Body of pancreas (tissue), 4 donors: ENCODE measurements around the gene HOXB4. TPM values are rescaled to one million over a fixed set of nuclear protein-coding genes. Genes with fewer than 3 reads are reported as not detected.

Experiments
- ATAC-seq: fragments of 150-250 bp; one replicate; pipeline ENCODE4 v1.9.1; 2016
- DNase-seq, 4 donors: peaks; one replicate each; pipeline ENCODE4 v3.0.0-alpha.2; 2019
- H3K27ac ChIP-seq, 4 donors: fragments of 200-600 bp; sonication (generic); 1 replicate in 3 of 4; 2 replicates in 1 of 4; pipeline versions ENCODE4 v1.5.1 to v1.6.1; 2016 to 2019; ENCODE audit warnings: mild to moderate bottlenecking in 1 of 4, mixed read lengths in 1 of 4, moderate library complexity in 1 of 4
- H3K27me3 ChIP-seq, 2 donors: fragments of 200-600 bp; sonication (generic); one replicate each; pipeline ENCODE4 v1.6.0; 2016; ENCODE audit warnings: mild to moderate bottlenecking in 1 of 2
- H3K36me3 ChIP-seq, 2 donors: fragments of 200-600 bp; sonication (generic); replicated peaks in 1 of 2; 2 replicates each; pipeline ENCODE4 v1.5.1; 2016; ENCODE audit warnings: low read depth in 2 of 2; ENCODE audit not compliant: insufficient read depth in 1 of 2
- H3K4me1 ChIP-seq: fragments of 200-600 bp; sonication (generic); one replicate; pipeline ENCODE4 v1.6.0; 2016
- H3K4me3 ChIP-seq, 2 donors: fragments of 200-600 bp; sonication (generic); 1 replicate in 1 of 2; 2 replicates in 1 of 2; pipeline ENCODE4 v1.5.1; 2016 to 2019
- H3K9me3 ChIP-seq, 3 donors: fragments of 200-600 bp; sonication (generic); 1 replicate in 2 of 3; 2 replicates in 1 of 3; pipeline ENCODE4 v1.5.1; 2016
- CTCF ChIP-seq, 7 experiments: fragments of 450-650 bp in 4 of 7; fragments of 200-600 bp in 3 of 7; sonication (generic) in 3 of 7; IDR thresholded peaks; one replicate each; pipeline ENCODE4 v1.5.1; 2016 to 2019; ENCODE audit warnings: antibody characterized with exemption in 7 of 7
- POLR2A ChIP-seq, 3 donors: fragments of 450-650 bp; IDR thresholded peaks; one replicate each; pipeline ENCODE4 v1.6.1; 2016; ENCODE audit warnings: antibody characterized with exemption in 3 of 3, mild to moderate bottlenecking in 2 of 3
- WGBS, 2 donors: methylation state at CpG; one replicate each; pipeline ENCODE4 v1.1.5; 2017; 5-methylcytosine and 5-hydroxymethylcytosine counted together
- intact Hi-C: fragments of 100-400 bp; cut with DNase I; formaldehyde crosslinking; loops from one replicate; pipeline ENCODE4 v1.15.1; 2023
- total RNA-seq, 2 donors: library from RNA; depleted of rRNA; stranded (reverse); fragments of >200 nt; gene quantifications; one replicate each; pipeline ENCODE4 v1.1.0, GENCODE V29; 2016

HOXB4 gene
- total RNA-seq, 2 donors from 2014 or later, result 0.26 to 2.3 TPM

- H3K4me3 ChIP-seq, result no peak overlapping the region
- WGBS, 2 donors, result 31 to 37% methylated on average over 43 to 45 of the region's 47 CpGs
Measured at GRCh38 chr17:48551596-48552465, 26.3 kb downstream of the HOXB4 start.

GRCh38 chr17:48551214-48551555 is 27.0 kb downstream of the HOXB4 start:
- WGBS, 2 donors, result 10 to 31% methylated on average over 19 of the region's 19 CpGs
- peaks cover 29% of the 10 kb centered on the region for H3K4me1 ChIP-seq
- peaks cover 0 to 28% of the 10 kb centered on the region in 2 donors for H3K27me3 ChIP-seq
- intact Hi-C loops, result no loop called here
- DNase-seq (no peak), ATAC-seq (no peak)
- no peak overlapping the region for H3K27ac ChIP-seq
- H3K36me3 ChIP-seq, result no peaks in the 10 kb centered on the region
- H3K9me3 ChIP-seq, result no peaks in the 10 kb centered on the region
- TF ChIP-seq CTCF (IDR thresholded peaks at IDR 0.05), result no peak
- TF ChIP-seq POLR2A (IDR thresholded peaks at IDR 0.05), result no peak
- no peak overlapping the region for H3K4me3 ChIP-seq

More at GRCh38 chr17:48551596-48552465, 26.3 kb downstream of the HOXB4 start:
- intact Hi-C loops, result no loop called here
- DNase-seq (no peak), ATAC-seq (no peak)
- Histone ChIP-seq H3K4me1 (peaks cover 29% of the 10 kb centered on the region), H3K9me3 (no peaks in the 10 kb centered on the region), H3K27me3 (peaks cover 0 to 28% of the 10 kb centered on the region in 2 donors), H3K36me3 (no peaks in the 10 kb centered on the region), H3K27ac (peak overlapping the region in 2 of 4 donors; percentile 5 to 40)
- TF ChIP-seq POLR2A (IDR thresholded peaks at IDR 0.05) (no peak), CTCF (IDR thresholded peaks at IDR 0.05) (no peak)

- no peaks in the 10 kb centered on the region for H3K36me3 ChIP-seq
- peaks cover 29% of the 10 kb centered on the region for H3K4me1 ChIP-seq
- H3K9me3 ChIP-seq, result no peaks in the 10 kb centered on the region
- WGBS, 2 donors, result 26 to 33% methylated on average over 14 to 53 of the region's 70 CpGs
- TF ChIP-seq CTCF (IDR thresholded peaks at IDR 0.05) (no peak), POLR2A (IDR thresholded peaks at IDR 0.05) (no peak)
- H3K4me3 ChIP-seq, result no peak overlapping the region
- peaks cover 0 to 28% of the 10 kb centered on the region in 2 donors for H3K27me3 ChIP-seq
- DNase-seq (no peak), ATAC-seq (no peak)
- intact Hi-C loops, result no loop called here
- peak overlapping the region in 1 of 4 donors; percentile 7 for H3K27ac ChIP-seq
Measured at GRCh38 chr17:48550502-48551213, 27.5 kb downstream of the HOXB4 start.

- DNase-seq (no peak), ATAC-seq (no peak)
- WGBS, 2 donors, result 54 to 55% methylated on average over 17 to 18 of the region's 18 CpGs
- no peak for TF ChIP-seq POLR2A (IDR thresholded peaks at IDR 0.05)
- no peak for TF ChIP-seq CTCF (IDR thresholded peaks at IDR 0.05)
- Histone ChIP-seq H3K4me3 (no peak overlapping the region), H3K4me1 (peaks cover 28% of the 10 kb centered on the region), H3K27me3 (peaks cover 0 to 28% of the 10 kb centered on the region in 2 donors), H3K36me3 (no peaks in the 10 kb centered on the region), H3K9me3 (no peaks in the 10 kb centered on the region), H3K27ac (peak overlapping the region in 1 of 4 donors; percentile 7)
- intact Hi-C loops, result no loop called here
Measured at GRCh38 chr17:48549914-48550501, 28.1 kb downstream of the HOXB4 start.
